ENCODE data around the gene EXTL2.
"Not testable (repeated sequence)": the region's sequence is repeated elsewhere in the genome, so short reads cannot be mapped to it uniquely, and the experiment has no call there.

Gene EXTL2

GRCh38 chr1:100874433-100874832 lies 20.2 kb downstream of the EXTL2 start:
- Histone ChIP-seq H3K4me1 (ENCODE audit: control insufficient read depth, insufficient read depth, low read length) (no peaks in the 10 kb centered on the region), H3K9ac (ENCODE audit: low read length) (no peak overlapping the region), H3K4me3 (ENCODE audit: low read length) (no peak overlapping the region), H3K9me3 (ENCODE audit: control insufficient read depth, low read length) (no peaks in the 10 kb centered on the region), H3K27me3 (ENCODE audit: control insufficient read depth, insufficient read depth, low read length) (no peaks in the 10 kb centered on the region), H3K36me3 (ENCODE audit: control insufficient read depth, insufficient read depth, low read length) (no peaks in the 10 kb centered on the region)

- Histone ChIP-seq H3K4me3 (ENCODE audit: low read length) (no peak overlapping the region), H3K4me1 (ENCODE audit: control insufficient read depth, insufficient read depth, low read length) (no peaks in the 10 kb centered on the region), H3K36me3 (ENCODE audit: control insufficient read depth, insufficient read depth, low read length) (no peaks in the 10 kb centered on the region), H3K27me3 (ENCODE audit: control insufficient read depth, insufficient read depth, low read length) (no peaks in the 10 kb centered on the region), H3K9me3 (ENCODE audit: control insufficient read depth, low read length) (no peaks in the 10 kb centered on the region), H3K9ac (ENCODE audit: low read length) (no peak overlapping the region)
Measured at GRCh38 chr1:100869996-100870395, 24.6 kb downstream of the EXTL2 start.

- no peak overlapping the region for H3K9ac ChIP-seq (ENCODE audit: low read length)
- no peaks in the 10 kb centered on the region for H3K27me3 ChIP-seq (ENCODE audit: control insufficient read depth, insufficient read depth, low read length)
- no peak overlapping the region for H3K4me3 ChIP-seq (ENCODE audit: low read length)
- H3K9me3 ChIP-seq (ENCODE audit: control insufficient read depth, low read length) = no peaks in the 10 kb centered on the region
- H3K4me1 ChIP-seq (ENCODE audit: control insufficient read depth, insufficient read depth, low read length) = no peaks in the 10 kb centered on the region
- H3K36me3 ChIP-seq (ENCODE audit: control insufficient read depth, insufficient read depth, low read length) = no peaks in the 10 kb centered on the region
Measured at GRCh38 chr1:100868364-100868995, 26.2 kb downstream of the EXTL2 start.

GRCh38 chr1:100866901-100867206 lies 27.8 kb downstream of the EXTL2 start:
- H3K4me3 ChIP-seq (ENCODE audit: low read length) = no peak overlapping the region

GRCh38 chr1:100866041-100866900 lies 28.4 kb downstream of the EXTL2 start:
- Histone ChIP-seq H3K36me3 (ENCODE audit: control insufficient read depth, insufficient read depth, low read length) (no peaks in the 10 kb centered on the region), H3K9me3 (ENCODE audit: control insufficient read depth, low read length) (no peaks in the 10 kb centered on the region), H3K4me3 (ENCODE audit: low read length) (no peak overlapping the region), H3K9ac (ENCODE audit: low read length) (no peak overlapping the region), H3K4me1 (ENCODE audit: control insufficient read depth, insufficient read depth, low read length) (no peaks in the 10 kb centered on the region), H3K27me3 (ENCODE audit: control insufficient read depth, insufficient read depth, low read length) (no peaks in the 10 kb centered on the region)

More at GRCh38 chr1:100866901-100867206, 27.8 kb downstream of the EXTL2 start:
- Histone ChIP-seq H3K36me3 (ENCODE audit: control insufficient read depth, insufficient read depth, low read length) (no peaks in the 10 kb centered on the region), H3K9me3 (ENCODE audit: control insufficient read depth, low read length) (no peaks in the 10 kb centered on the region), H3K9ac (ENCODE audit: low read length) (no peak overlapping the region), H3K4me1 (ENCODE audit: control insufficient read depth, insufficient read depth, low read length) (no peaks in the 10 kb centered on the region), H3K27me3 (ENCODE audit: control insufficient read depth, insufficient read depth, low read length) (no peaks in the 10 kb centered on the region)

- H3K4me1 ChIP-seq (ENCODE audit: control insufficient read depth, insufficient read depth, low read length) = no peaks in the 10 kb centered on the region
- H3K9me3 ChIP-seq (ENCODE audit: control insufficient read depth, low read length) = no peaks in the 10 kb centered on the region
- H3K9ac ChIP-seq (ENCODE audit: low read length) = no peak overlapping the region
- no peaks in the 10 kb centered on the region for H3K36me3 ChIP-seq (ENCODE audit: control insufficient read depth, insufficient read depth, low read length)
- H3K27me3 ChIP-seq (ENCODE audit: control insufficient read depth, insufficient read depth, low read length) = no peaks in the 10 kb centered on the region
- no peak overlapping the region for H3K4me3 ChIP-seq (ENCODE audit: low read length)
Measured at GRCh38 chr1:100862591-100862990, 32.1 kb downstream of the EXTL2 start.

- Histone ChIP-seq H3K27me3 (ENCODE audit: control insufficient read depth, insufficient read depth, low read length) (no peaks in the 10 kb centered on the region), H3K9ac (ENCODE audit: low read length) (no peak overlapping the region), H3K4me1 (ENCODE audit: control insufficient read depth, insufficient read depth, low read length) (no peaks in the 10 kb centered on the region), H3K4me3 (ENCODE audit: low read length) (no peak overlapping the region), H3K36me3 (ENCODE audit: control insufficient read depth, insufficient read depth, low read length) (no peaks in the 10 kb centered on the region), H3K9me3 (ENCODE audit: control insufficient read depth, low read length) (no peaks in the 10 kb centered on the region)
Measured at GRCh38 chr1:100861379-100861778, 33.3 kb downstream of the EXTL2 start.

- H3K4me1 ChIP-seq (ENCODE audit: control insufficient read depth, insufficient read depth, low read length) = no peaks in the 10 kb centered on the region
- H3K9ac ChIP-seq (ENCODE audit: low read length) = no peak overlapping the region
- no peaks in the 10 kb centered on the region for H3K36me3 ChIP-seq (ENCODE audit: control insufficient read depth, insufficient read depth, low read length)
- no peaks in the 10 kb centered on the region for H3K27me3 ChIP-seq (ENCODE audit: control insufficient read depth, insufficient read depth, low read length)
- H3K9me3 ChIP-seq (ENCODE audit: control insufficient read depth, low read length) = no peaks in the 10 kb centered on the region
- no peak overlapping the region for H3K4me3 ChIP-seq (ENCODE audit: low read length)
Measured at GRCh38 chr1:100860397-100860991, 34.1 kb downstream of the EXTL2 start.

GRCh38 chr1:100855116-100855515 lies 39.5 kb downstream of the EXTL2 start:
- H3K9ac ChIP-seq (ENCODE audit: low read length) = not testable (repeated sequence)

GRCh38 chr1:100852976-100853375 lies 41.7 kb downstream of the EXTL2 start:
- peaks cover 3% of the 10 kb centered on the region for H3K27me3 ChIP-seq (ENCODE audit: control insufficient read depth, insufficient read depth, low read length)
- H3K4me3 ChIP-seq (ENCODE audit: low read length) = no peak overlapping the region
- H3K36me3 ChIP-seq (ENCODE audit: control insufficient read depth, insufficient read depth, low read length) = no peaks in the 10 kb centered on the region
- no peaks in the 10 kb centered on the region for H3K4me1 ChIP-seq (ENCODE audit: control insufficient read depth, insufficient read depth, low read length)
- no peaks in the 10 kb centered on the region for H3K9me3 ChIP-seq (ENCODE audit: control insufficient read depth, low read length)
- H3K9ac ChIP-seq (ENCODE audit: low read length) = no peak overlapping the region

More at GRCh38 chr1:100855116-100855515, 39.5 kb downstream of the EXTL2 start:
- not testable (repeated sequence) for H3K9me3 ChIP-seq (ENCODE audit: control insufficient read depth, low read length); H3K27me3 ChIP-seq (ENCODE audit: control insufficient read depth, insufficient read depth, low read length); H3K4me3 ChIP-seq (ENCODE audit: low read length); H3K4me1 ChIP-seq (ENCODE audit: control insufficient read depth, insufficient read depth, low read length); H3K36me3 ChIP-seq (ENCODE audit: control insufficient read depth, insufficient read depth, low read length)

- H3K4me3 ChIP-seq (ENCODE audit: low read length) = no peak overlapping the region
Measured at GRCh38 chr1:100851726-100852125, 42.9 kb downstream of the EXTL2 start.

GRCh38 chr1:100847361-100848082 lies 47.1 kb downstream of the EXTL2 start:
- peak overlapping the region; percentile 0 for H3K9ac ChIP-seq (ENCODE audit: low read length)
- H3K27me3 ChIP-seq (ENCODE audit: control insufficient read depth, insufficient read depth, low read length) = peaks cover 3% of the 10 kb centered on the region
- no peaks in the 10 kb centered on the region for H3K36me3 ChIP-seq (ENCODE audit: control insufficient read depth, insufficient read depth, low read length)
- no peaks in the 10 kb centered on the region for H3K9me3 ChIP-seq (ENCODE audit: control insufficient read depth, low read length)
- no peak overlapping the region for H3K4me3 ChIP-seq (ENCODE audit: low read length)
- no peaks in the 10 kb centered on the region for H3K4me1 ChIP-seq (ENCODE audit: control insufficient read depth, insufficient read depth, low read length)

More at GRCh38 chr1:100851726-100852125, 42.9 kb downstream of the EXTL2 start:
- Histone ChIP-seq H3K27me3 (ENCODE audit: control insufficient read depth, insufficient read depth, low read length) (peaks cover 3% of the 10 kb centered on the region), H3K9ac (ENCODE audit: low read length) (no peak overlapping the region), H3K9me3 (ENCODE audit: control insufficient read depth, low read length) (no peaks in the 10 kb centered on the region), H3K4me1 (ENCODE audit: control insufficient read depth, insufficient read depth, low read length) (no peaks in the 10 kb centered on the region), H3K36me3 (ENCODE audit: control insufficient read depth, insufficient read depth, low read length) (no peaks in the 10 kb centered on the region)
